ENCODE results near the gene COQ6. TPM values are rescaled to one million over a fixed set of nuclear protein-coding genes. Genes with fewer than 3 reads are reported as not detected.

Gene COQ6
- total and polyA plus RNA-seq, 2 of the 8 experiments (the other 6 are each of a cell fraction or from before 2014, with no cell fraction given), result 9.5 to 15.5 TPM

DNA sequence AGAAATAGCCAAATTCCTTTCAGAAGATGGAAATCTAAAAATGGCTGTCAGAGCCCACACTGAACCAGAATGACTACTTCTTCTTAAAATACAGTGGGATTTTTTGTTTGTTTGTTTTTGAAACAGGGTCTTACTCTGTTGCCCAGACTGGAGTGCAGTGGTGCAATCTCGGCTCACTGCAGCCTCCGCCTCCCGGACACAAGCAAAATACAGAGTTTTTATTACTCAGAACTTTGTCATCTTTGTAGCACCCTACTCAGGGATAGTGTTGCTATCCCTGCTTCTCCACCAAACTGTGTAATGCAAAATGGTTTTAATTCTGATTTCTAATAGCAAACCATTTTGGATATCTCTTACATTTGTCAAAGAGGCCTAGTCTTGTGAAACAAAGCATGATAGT, 47.1 kb upstream of the COQ6 start:
- H2BK20ac ChIP-seq (ENCODE audit: low read length), result no peak overlapping the region
- H3K18ac ChIP-seq (ENCODE audit: extremely low read depth, low read length), result no peak overlapping the region
- no peak for TF ChIP-seq JUN (IDR thresholded peaks at IDR 0.05; ENCODE audit: low read depth, low read length)
- TF ChIP-seq JUND (IDR thresholded peaks at IDR 0.05; ENCODE audit: low read length), result no peak
- TF ChIP-seq NRF1 (IDR thresholded peaks at IDR 0.05; ENCODE audit: low read depth, low read length), result no peak
- TF ChIP-seq, protein P1, sequence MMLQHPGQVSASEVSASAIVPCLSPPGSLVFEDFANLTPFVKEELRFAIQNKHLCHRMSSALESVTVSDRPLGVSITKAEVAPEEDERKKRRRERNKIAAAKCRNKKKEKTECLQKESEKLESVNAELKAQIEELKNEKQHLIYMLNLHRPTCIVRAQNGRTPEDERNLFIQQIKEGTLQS (IDR thresholded peaks at IDR 0.05; ENCODE audit: insufficient read depth, low read depth, low read length), result no peak
- TF ChIP-seq FOSL1 (IDR thresholded peaks at IDR 0.05; ENCODE audit: insufficient read depth, low read depth, low read length), result no peak
- no peak for TF ChIP-seq BRCA1 (IDR thresholded peaks at IDR 0.05; ENCODE audit: low read depth, low read length)
- TF ChIP-seq NANOG (IDR thresholded peaks at IDR 0.05; ENCODE audit: insufficient read depth, low read depth, low read length, poor library complexity, severe bottlenecking), result no peak
- no peaks in the 10 kb centered on the region for H3K23me2 ChIP-seq (ENCODE audit: low read depth, low read length)
- H2BK12ac ChIP-seq (ENCODE audit: low read depth, low read length), result no peak overlapping the region
- H2BK15ac ChIP-seq (ENCODE audit: low read length), result no peak overlapping the region
- no peak overlapping the region for H3K56ac ChIP-seq (replicated peaks; ENCODE audit: insufficient read length, low read depth, low read length)
- no peaks in the 10 kb centered on the region for H3K27me3 ChIP-seq (replicated peaks in 1 of 4; ENCODE audit: control insufficient read depth in 3 of 4, extremely low read depth in 1 of 4, insufficient read depth in 3 of 4, low read length in 3 of 4)
- CTCF ChIA-PET (ENCODE audit: partially characterized antibody), result interaction anchor here (0.7 kb wide), 1 partner anchor 145 kb away, joined by 3 read pairs; no protein-coding TSS in a partner anchor
- DNase-seq (ENCODE audit: low read depth in 1 of 2, low spot score in 2 of 2) (no peak), FAIRE-seq (no peak)
- no peak overlapping the region for H2AK5ac ChIP-seq (ENCODE audit: low read depth, low read length)
- H3K27ac ChIP-seq (ENCODE audit: low read depth, low read length), result no peak overlapping the region
- H3K79me2 ChIP-seq (ENCODE audit: control insufficient read depth in 1 of 2, insufficient read depth in 2 of 2, low read length in 2 of 2), result no peaks in the 10 kb centered on the region
- H3K4me3 ChIP-seq (ENCODE audit: extremely low read depth in 1 of 4, insufficient read depth in 2 of 4, low read depth in 3 of 4, low read length in 4 of 4), result no peak overlapping the region
- H4K5ac ChIP-seq (ENCODE audit: insufficient read length, low read depth, low read length), result no peak overlapping the region
- H3K23ac ChIP-seq (ENCODE audit: insufficient read length), result no peak overlapping the region
- H2BK5ac ChIP-seq (ENCODE audit: low read depth, low read length), result no peak overlapping the region
- H4K20me1 ChIP-seq (replicated peaks in 1 of 2; ENCODE audit: control insufficient read depth in 1 of 2, insufficient read depth in 2 of 2, low read length in 2 of 2), result no peaks in the 10 kb centered on the region
- H4K91ac ChIP-seq (replicated peaks; ENCODE audit: insufficient read length, low read length), result no peak overlapping the region
- no peaks in the 10 kb centered on the region for H3K4me1 ChIP-seq (replicated peaks in 1 of 4; ENCODE audit: control insufficient read depth in 3 of 4, insufficient read depth in 4 of 4, low read length in 3 of 4)
- POLR2A ChIA-PET (ENCODE audit: partially characterized antibody), result no interaction called here
- no peak overlapping the region for H4K8ac ChIP-seq (ENCODE audit: extremely low read depth, insufficient read depth, low read length)
- no peak overlapping the region for H2BK120ac ChIP-seq (replicated peaks; ENCODE audit: low read depth, low read length)
- 86% methylated on average over 3 of the region's 3 CpGs; no CpG with 5 or more reads in 1 of the 2 experiments for WGBS, 2 experiments (ENCODE audit: extremely low coverage in 1 of 2, insufficient coverage in 1 of 2, insufficient read length in 1 of 2, insufficient replicate concordance in 2 of 2, low coverage in 1 of 2, low lambda C conversion rate in 2 of 2, missing lambda C conversion rate in 1 of 2)
- peaks cover under 1 to 57% (median 27%) of the 10 kb centered on the region in 4 experiments; a peak in 7 of 8 replicates for H3K36me3 ChIP-seq (ENCODE audit: control insufficient read depth in 2 of 4, insufficient read depth in 4 of 4, low read length in 3 of 4)
- H2AFZ ChIP-seq (ENCODE audit: low read length), result no peak overlapping the region
- no peak overlapping the region for H3K4ac ChIP-seq (replicated peaks; ENCODE audit: insufficient read length, low read depth, low read length)
- H3K4me2 ChIP-seq (ENCODE audit: insufficient read depth in 1 of 2, low read depth in 2 of 2, low read length in 2 of 2), result no peak overlapping the region
- no peaks in the 10 kb centered on the region for H3K79me1 ChIP-seq (ENCODE audit: low read depth, low read length)
- H3K9ac ChIP-seq (replicated peaks in 1 of 4; ENCODE audit: extremely low read depth in 1 of 4, low read depth in 3 of 4, low read length in 3 of 4), result no peak overlapping the region
- H3K14ac ChIP-seq (ENCODE audit: insufficient read length), result no peak overlapping the region
- no peaks in the 10 kb centered on the region for H3K9me3 ChIP-seq (ENCODE audit: insufficient read depth in 2 of 2, low read depth in 1 of 2, low read length in 1 of 2)
